Brain microvascular endothelial cell (primary cell): Measurements from ENCODE around the gene MEG3.
"Not testable (repeated sequence)": the region's sequence is repeated elsewhere in the genome, so short reads cannot be mapped to it uniquely, and the experiment has no call there.

Source experiments
- DNase-seq: peaks from one replicate; pipeline ENCODE4 v3.0.0-alpha.2; 2020
- H3K27ac ChIP-seq: fragments of 250-450 bp; sonication (Bioruptor Pico); 2 replicates; pipeline ENCODE4 v1.5.1; 2020; ENCODE audit warnings: mild to moderate bottlenecking, moderate library complexity
- H3K27me3 ChIP-seq: fragments of 250-450 bp; sonication (Bioruptor Pico); replicated peaks from 2 replicates; pipeline ENCODE4 v1.5.1; 2020; ENCODE audit warnings: mild to moderate bottlenecking
- H3K36me3 ChIP-seq: fragments of 250-450 bp; sonication (Bioruptor Pico); replicated peaks from 2 replicates; pipeline ENCODE4 v1.5.1; 2020; ENCODE audit warnings: mild to moderate bottlenecking
- H3K4me3 ChIP-seq: 2 replicates; pipeline ENCODE4 v1.5.1; 2011; ENCODE audit warnings: low read depth, mild to moderate bottlenecking, control low read depth, low read length, moderate library complexity
- CTCF ChIP-seq: IDR thresholded peaks from 2 replicates; pipeline ENCODE4 v1.5.1; 2011; ENCODE audit warnings: low read depth, mild to moderate bottlenecking, moderate library complexity, low read length, control low read depth, inconsistent platforms; ENCODE audit errors: missing control alignments
- in situ Hi-C: cut with HindIII; loops from 2 replicates; pipeline ENCODE4 v1.10.0; 2017; ENCODE audit warnings: low sequenced_read_pairs, low pct_ligation_motif_present

Gene MEG3

GRCh38 chr14:100800041-100800440 lies 25.9 kb upstream of the MEG3 start:
- no peak for TF ChIP-seq CTCF
- Histone ChIP-seq H3K4me3 (no peak overlapping the region), H3K36me3 (no peaks in the 10 kb centered on the region), H3K27me3 (no peaks in the 10 kb centered on the region), H3K27ac (no peak overlapping the region)
- DNase-seq, result no peak
- in situ Hi-C loops, result no loop called here

DNA sequence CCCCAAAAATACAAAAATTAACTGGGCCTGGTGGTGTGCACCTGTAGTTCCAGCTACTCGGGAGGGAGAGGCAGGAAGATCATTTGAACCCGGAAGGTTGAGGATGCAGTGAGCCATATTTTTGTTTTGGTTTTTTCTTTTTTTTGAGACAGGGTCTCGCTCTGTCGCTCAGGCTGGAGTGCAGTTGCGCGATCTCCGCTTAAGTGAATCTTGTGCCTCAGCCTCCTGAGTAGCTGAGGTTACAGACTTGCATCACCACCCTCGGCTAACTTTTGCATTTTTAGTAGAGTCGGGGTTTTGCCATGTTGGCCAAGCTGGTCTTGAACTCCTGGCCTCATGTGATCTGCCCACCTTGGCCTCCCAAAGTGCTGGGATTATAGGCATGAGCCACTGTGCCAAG lies 24.5 kb upstream of the MEG3 start:
- H3K27me3 ChIP-seq, H3K36me3 ChIP-seq, H3K4me3 ChIP-seq, DNase-seq, H3K27ac ChIP-seq, in situ Hi-C loops: not testable (repeated sequence)

DNA sequence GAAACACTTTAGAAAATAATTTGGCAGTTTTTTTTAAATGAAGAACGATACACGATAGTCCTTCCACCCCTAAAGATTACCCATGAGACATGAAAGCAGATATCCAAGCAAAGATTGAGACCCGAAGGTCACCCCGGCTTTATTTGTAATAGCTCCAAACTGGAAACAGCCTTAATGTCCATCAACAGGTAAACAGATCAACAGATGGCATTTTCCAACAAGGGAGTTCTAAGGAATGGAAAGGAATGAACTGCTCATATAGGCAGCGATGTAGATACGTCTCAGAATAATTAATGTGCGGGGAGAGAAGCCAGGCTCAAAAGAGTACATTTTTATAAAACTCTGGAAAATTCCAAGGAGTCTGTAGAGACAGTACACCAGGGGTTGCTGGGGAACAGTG lies 23.7 kb upstream of the MEG3 start:
- Histone ChIP-seq H3K4me3 (no peak overlapping the region), H3K27ac (no peak overlapping the region), H3K36me3 (no peaks in the 10 kb centered on the region), H3K27me3 (no peaks in the 10 kb centered on the region)
- no peak for TF ChIP-seq CTCF
- DNase-seq, result no peak
- in situ Hi-C loops, result no loop called here

DNA sequence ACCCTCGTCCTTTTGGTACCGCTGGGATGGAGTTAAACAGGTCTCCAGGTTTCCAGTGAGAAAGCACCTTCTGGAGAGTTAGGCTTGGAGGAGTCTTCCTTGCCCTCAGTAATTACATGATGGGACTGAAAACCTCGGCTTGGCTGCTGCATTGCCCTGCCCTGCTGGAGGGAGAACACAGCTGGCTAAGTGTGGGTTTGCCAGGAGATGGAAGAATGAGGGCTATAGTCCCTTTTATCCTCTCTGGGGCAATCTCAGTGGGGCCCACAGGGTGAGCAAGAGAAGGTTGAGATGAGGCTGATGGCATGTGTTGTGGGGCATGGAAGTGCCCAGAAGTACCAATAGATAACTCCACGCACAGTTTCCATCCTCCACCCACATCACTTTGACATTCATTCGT lies 23.2 kb upstream of the MEG3 start:
- Histone ChIP-seq H3K27ac (no peak overlapping the region), H3K4me3 (no peak overlapping the region), H3K27me3 (no peaks in the 10 kb centered on the region), H3K36me3 (no peaks in the 10 kb centered on the region)
- in situ Hi-C loops, result no loop called here
- no peak for DNase-seq
- TF ChIP-seq CTCF, result no peak

GRCh38 chr14:100803226-100803625 lies 22.7 kb upstream of the MEG3 start:
- H3K27ac ChIP-seq, result no peak overlapping the region
- DNase-seq, result no peak
- no peak for TF ChIP-seq CTCF
- H3K27me3 ChIP-seq, result no peaks in the 10 kb centered on the region
- in situ Hi-C loops, result no loop called here
- H3K36me3 ChIP-seq, result no peaks in the 10 kb centered on the region
- H3K4me3 ChIP-seq, result no peak overlapping the region

DNA sequence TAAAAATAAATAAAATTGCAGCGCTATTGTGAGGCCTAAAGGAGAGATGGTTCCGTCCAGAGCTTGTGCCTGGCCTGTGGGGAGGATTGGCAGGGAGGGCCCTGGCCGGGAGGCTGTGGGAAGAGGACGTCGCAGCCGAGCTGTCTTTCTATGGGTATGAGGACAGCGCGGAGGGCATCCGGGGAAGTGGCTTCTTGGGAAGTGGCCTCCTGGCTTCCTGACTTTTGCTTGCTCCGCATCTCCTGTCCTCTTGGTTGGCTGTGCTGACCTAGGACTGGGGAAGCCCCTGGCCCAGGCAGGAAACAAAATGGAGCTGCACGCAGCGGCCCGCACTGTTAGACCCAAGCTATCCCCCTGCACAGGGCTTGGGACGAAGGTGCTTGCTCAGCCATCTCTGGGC lies 22.2 kb upstream of the MEG3 start:
- Histone ChIP-seq H3K27me3 (no peaks in the 10 kb centered on the region), H3K4me3 (no peak overlapping the region), H3K36me3 (no peaks in the 10 kb centered on the region), H3K27ac (no peak overlapping the region)
- DNase-seq, result no peak
- in situ Hi-C loops, result no loop called here
- TF ChIP-seq CTCF, result no peak
